ENCODE results near the gene PLCL2.

The PLCL2 gene

GRCh38 chr3:17070161-17070959 is 185.6 kb downstream of the PLCL2 start:
- TF ChIP-seq CTCF (IDR thresholded peaks at IDR 0.05; ENCODE audit: insufficient read depth, missing control alignments) = no peak
- FAIRE-seq (no peak), DNase-seq (ENCODE audit: insufficient read length, low spot score) (no peak)

GRCh38 chr3:17074559-17074958 is 189.8 kb downstream of the PLCL2 start:
- TF ChIP-seq CTCF (IDR thresholded peaks at IDR 0.05; ENCODE audit: insufficient read depth, missing control alignments) = no peak
- FAIRE-seq (no peak), DNase-seq (ENCODE audit: insufficient read length, low spot score) (no peak)

- DNase-seq (ENCODE audit: insufficient read length, low spot score) (no peak), FAIRE-seq (no peak)
- no peak for TF ChIP-seq CTCF (IDR thresholded peaks at IDR 0.05; ENCODE audit: insufficient read depth, missing control alignments)
Measured at GRCh38 chr3:17075358-17075757, 190.6 kb downstream of the PLCL2 start.

GRCh38 chr3:17075907-17076306 is 191.2 kb downstream of the PLCL2 start:
- DNase-seq (ENCODE audit: insufficient read length, low spot score) (no peak), FAIRE-seq (no peak)
- no peak for TF ChIP-seq CTCF (IDR thresholded peaks at IDR 0.05; ENCODE audit: insufficient read depth, missing control alignments)

GRCh38 chr3:17076940-17077605 is 192.3 kb downstream of the PLCL2 start:
- DNase-seq (ENCODE audit: insufficient read length, low spot score) (no peak), FAIRE-seq (no peak)
- TF ChIP-seq CTCF (IDR thresholded peaks at IDR 0.05; ENCODE audit: insufficient read depth, missing control alignments) = no peak

GRCh38 chr3:17077606-17078005 is 192.9 kb downstream of the PLCL2 start:
- TF ChIP-seq CTCF (IDR thresholded peaks at IDR 0.05; ENCODE audit: insufficient read depth, missing control alignments) = no peak
- FAIRE-seq (no peak), DNase-seq (ENCODE audit: insufficient read length, low spot score) (no peak)

GRCh38 chr3:17078926-17079465 is 194.2 kb downstream of the PLCL2 start:
- no peak for TF ChIP-seq CTCF (IDR thresholded peaks at IDR 0.05; ENCODE audit: insufficient read depth, missing control alignments)
- FAIRE-seq (no peak), DNase-seq (ENCODE audit: insufficient read length, low spot score) (no peak)

All from D721Med (cell line).